BJ (cell line): ENCODE results near the gene DBN1. TPM values are rescaled to one million over a fixed set of nuclear protein-coding genes. Genes with fewer than 3 reads are reported as not detected.
A peak's percentile ranks its signal among the peaks of the same experiment; 100 is the strongest.

Experiments
- CTCF ChIA-PET: fragments of 350-600 bp; formaldehyde crosslinking; extraction: SDS; loops from one replicate; lab custom pipeline; 2021; ENCODE audit warnings: antibody characterized with exemption, inconsistent platforms; lab: Yijun Ruan, JAX
- POLR2A ChIA-PET: fragments of 300-600 bp; sonication (Branson Sonifier 250); formaldehyde crosslinking; extraction: SDS; loops from one replicate; lab custom pipeline; 2021; ENCODE audit warnings: antibody characterized with exemption; lab: Charles Lee
- DNase-seq: peaks from one replicate; pipeline ENCODE4 v3.0.0-alpha.2; 2011; ENCODE audit warnings: low read depth
- H3K27me3 ChIP-seq: 2 replicates; pipeline ENCODE4 v1.6.0; 2011; ENCODE audit warnings: low read length; ENCODE audit not compliant: control insufficient read depth, insufficient read depth
- H3K36me3 ChIP-seq: 2 replicates; pipeline ENCODE4 v1.5.1; 2011; ENCODE audit warnings: low read length; ENCODE audit not compliant: control insufficient read depth, insufficient read depth
- H3K4me3 ChIP-seq: 2 replicates; pipeline ENCODE4 v1.5.1; 2011; ENCODE audit warnings: low read depth, mild to moderate bottlenecking, control low read depth, low read length
- CTCF ChIP-seq: IDR thresholded peaks from 2 replicates; pipeline ENCODE4 v1.5.1; 2011; ENCODE audit warnings: low read depth, mild to moderate bottlenecking, control low read depth, inconsistent platforms, low read length, moderate library complexity; ENCODE audit not compliant: insufficient read depth
- polyA plus RNA-seq: library from polyadenylated mRNA; depleted of rRNA; stranded (reverse); fragments of >200 nt; gene quantifications from 2 replicates; pipeline ENCODE4 v1.2.3, GENCODE V29; 2011

DBN1 gene
- polyA plus RNA-seq, 1 experiment, result 176 TPM

- no peaks in the 10 kb centered on the region; the same call in 1 of the 2 replicates for H3K36me3 ChIP-seq
- DNase-seq, result no peak
- ChIA-PET POLR2A (no interaction called here), CTCF (interaction anchor here (1.0 to 5.2 kb wide), 7 partner anchors 7 to 133 kb away, joined by 3 to 61 read pairs (median 13); partner anchors contain the start of gene DOK3)
- H3K27me3 ChIP-seq, result no peaks in the 10 kb centered on the region
- no peak overlapping the region for H3K4me3 ChIP-seq
- TF ChIP-seq CTCF, result no peak
Observed at GRCh38 chr5:177502886-177503285, 29.5 kb upstream of the DBN1 start.

GRCh38 chr5:177501874-177502678, 28.6 kb upstream of the DBN1 start:
- CTCF ChIA-PET, result interaction anchor here (0.8 to 5.2 kb wide), 28 partner anchors 8 to 389 kb away, joined by 3 to 61 read pairs (median 6); partner anchors contain the start of genes DDX41, DOK3, FAM193B and MXD3
- Histone ChIP-seq H3K36me3 (no peaks in the 10 kb centered on the region; the same call in 1 of the 2 replicates), H3K27me3 (no peaks in the 10 kb centered on the region), H3K4me3 (no peak overlapping the region)
- DNase-seq, result no peak
- TF ChIP-seq CTCF, result no peak
- POLR2A ChIA-PET, result no interaction called here

- POLR2A ChIA-PET, result interaction anchor here (0.7 kb wide), 1 partner anchor 68 kb away, joined by 4 read pairs; no protein-coding TSS in a partner anchor
Observed at GRCh38 chr5:177500685-177501522, 27.5 kb upstream of the DBN1 start.

GRCh38 chr5:177499842-177500241, 26.4 kb upstream of the DBN1 start:
- ChIA-PET POLR2A (no interaction called here), CTCF (interaction anchor here (0.8 to 7.9 kb wide), 12 partner anchors 7 to 188 kb away, joined by 3 to 82 read pairs (median 14); partner anchors contain the start of genes DDX41, DOK3 and MXD3)
- H3K4me3 ChIP-seq, result no peak overlapping the region

More at GRCh38 chr5:177500685-177501522, 27.5 kb upstream of the DBN1 start:
- H3K4me3 ChIP-seq, result no peak overlapping the region
- DNase-seq, result no peak
- TF ChIP-seq CTCF, result peak; percentile 98
- no peaks in the 10 kb centered on the region for H3K27me3 ChIP-seq
- peaks cover 2% of the 10 kb centered on the region; the same call in 1 of the 2 replicates for H3K36me3 ChIP-seq
- CTCF ChIA-PET, result interaction anchor here (0.6 to 5.2 kb wide), 38 partner anchors 8 to 388 kb away, joined by 3 to 61 read pairs (median 5); partner anchors contain the start of genes DDX41, DOK3, FAM193B and MXD3

More at GRCh38 chr5:177499842-177500241, 26.4 kb upstream of the DBN1 start:
- TF ChIP-seq CTCF, result no peak
- H3K36me3 ChIP-seq, result peaks cover 8% of the 10 kb centered on the region
- H3K27me3 ChIP-seq, result no peaks in the 10 kb centered on the region
- DNase-seq, result no peak
